ENCODE measurements around the gene CCDC194.
A peak's percentile ranks its signal among the peaks of the same experiment; 100 is the strongest.
"Not testable (repeated sequence)": the region's sequence is repeated elsewhere in the genome, so short reads cannot be mapped to it uniquely, and the experiment has no call there.

The CCDC194 gene

GRCh38 chr19:17376935-17377600 is 16.9 kb downstream of the CCDC194 start, which contains the start of gene PLVAP:
Gene PLVAP (minus strand): TSS chr19:17377342. CDS start chr19:17377288, 54 bp downstream.
- DNase-seq (ENCODE audit: low read depth) = no peak

- DNase-seq (ENCODE audit: low read depth) = peak; percentile 55
Observed at GRCh38 chr19:17370026-17370587, 23.9 kb downstream of the CCDC194 start.

- no peak for DNase-seq (ENCODE audit: low read depth)
Observed at GRCh38 chr19:17365361-17365760, 28.6 kb downstream of the CCDC194 start.

GRCh38 chr19:17363852-17364605 is 30.0 kb downstream of the CCDC194 start:
- not testable (repeated sequence) for DNase-seq (ENCODE audit: low read depth)

- no peak for DNase-seq (ENCODE audit: low read depth)
Observed at GRCh38 chr19:17359905-17360800, 33.8 kb downstream of the CCDC194 start.

- no peak for DNase-seq (ENCODE audit: low read depth)
Observed at GRCh38 chr19:17358395-17358794, 35.6 kb downstream of the CCDC194 start.

- DNase-seq (ENCODE audit: low read depth) = no peak
Observed at GRCh38 chr19:17357724-17358123, 36.3 kb downstream of the CCDC194 start.

- DNase-seq (ENCODE audit: low read depth) = no peak
Observed at GRCh38 chr19:17357078-17357666, 36.8 kb downstream of the CCDC194 start.

- DNase-seq (ENCODE audit: low read depth) = no peak
Observed at GRCh38 chr19:17353386-17353785, 40.6 kb downstream of the CCDC194 start.

GRCh38 chr19:17352608-17353280 is 41.3 kb downstream of the CCDC194 start:
- no peak for DNase-seq (ENCODE audit: low read depth)

GRCh38 chr19:17351815-17352435 is 42.1 kb downstream of the CCDC194 start:
- DNase-seq (ENCODE audit: low read depth) = no peak

- DNase-seq (ENCODE audit: low read depth) = no peak
Observed at GRCh38 chr19:17348700-17349099, 45.3 kb downstream of the CCDC194 start.

- no peak for DNase-seq (ENCODE audit: low read depth)
Observed at GRCh38 chr19:17347877-17348276, 46.1 kb downstream of the CCDC194 start.

GRCh38 chr19:17347361-17347760 is 46.6 kb downstream of the CCDC194 start:
- DNase-seq (ENCODE audit: low read depth) = no peak

GRCh38 chr19:17346109-17346671 is 47.8 kb downstream of the CCDC194 start:
- DNase-seq (ENCODE audit: low read depth) = peak; percentile 49

- no peak for DNase-seq (ENCODE audit: low read depth)
Observed at GRCh38 chr19:17341845-17342244, 52.2 kb downstream of the CCDC194 start.

- no peak for DNase-seq (ENCODE audit: low read depth)
Observed at GRCh38 chr19:17341386-17341785, 52.6 kb downstream of the CCDC194 start.

- no peak for DNase-seq (ENCODE audit: low read depth)
Observed at GRCh38 chr19:17340871-17341357, 53.1 kb downstream of the CCDC194 start.

Measured in iris pigment epithelial cell (primary cell).